ENCODE data around the gene LRRC32.

GRCh38 chr11:76691655-76692054 lies 21.1 kb upstream of the LRRC32 start:
- TF ChIP-seq CTCF (IDR thresholded peaks at IDR 0.05) (no peak), POLR2A (IDR thresholded peaks at IDR 0.05) (no peak)

All from vagina (tissue), 2 donors.